GM06990 (cell line): Measurements from ENCODE around the gene CCR4.

Experiments used
- DNase-seq: peaks from one replicate; pipeline ENCODE4 v3.0.0-alpha.2; 2011; ENCODE audit not compliant: insufficient read length; ENCODE audit errors: extremely low read depth
- H3K27me3 ChIP-seq: replicated peaks from 2 replicates; pipeline ENCODE4 v1.6.0; 2011; ENCODE audit warnings: low read length; ENCODE audit not compliant: control insufficient read depth, insufficient read depth
- H3K36me3 ChIP-seq: 2 replicates; pipeline ENCODE4 v1.5.1; 2011; ENCODE audit warnings: low read length; ENCODE audit not compliant: control insufficient read depth, insufficient read depth
- H3K4me3 ChIP-seq: replicated peaks from 2 replicates; pipeline ENCODE4 v1.5.1; 2011; ENCODE audit warnings: low read depth, mild to moderate bottlenecking, control low read depth, low read length
- CTCF ChIP-seq: IDR thresholded peaks from 2 replicates; pipeline ENCODE4 v1.5.1; 2011; ENCODE audit warnings: low read length, control low read depth, mild to moderate bottlenecking, inconsistent platforms; ENCODE audit not compliant: insufficient read depth, poor library complexity, severe bottlenecking

CCR4 gene

DNA sequence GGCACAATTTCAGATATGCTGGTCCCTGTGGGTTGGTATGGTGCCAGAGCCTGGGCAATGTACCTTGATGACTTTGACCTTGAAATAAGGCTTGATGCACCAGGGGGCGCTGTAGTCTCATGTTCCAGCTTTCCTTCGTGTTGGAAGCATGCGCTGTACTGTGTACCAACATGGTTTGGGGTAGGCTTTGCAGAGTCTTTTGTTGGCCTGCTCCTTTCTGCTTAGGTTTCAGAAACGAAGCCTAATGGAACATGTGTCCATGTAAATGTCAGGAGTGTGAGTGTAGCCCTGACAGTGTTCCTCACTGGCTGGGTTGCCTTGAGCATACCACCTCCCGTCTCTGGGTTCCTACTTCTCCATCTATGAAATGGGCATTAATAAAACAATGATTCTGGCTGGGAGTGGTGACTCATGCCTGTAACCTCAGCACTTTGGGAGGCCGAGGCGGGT lies 3.6 kb upstream of the CCR4 start:
- Histone ChIP-seq H3K27me3 (no peaks in the 10 kb centered on the region), H3K36me3 (no peaks in the 10 kb centered on the region), H3K4me3 (no peak overlapping the region)
- peak; percentile 76 for TF ChIP-seq CTCF
- peak; percentile 38 for DNase-seq

DNA sequence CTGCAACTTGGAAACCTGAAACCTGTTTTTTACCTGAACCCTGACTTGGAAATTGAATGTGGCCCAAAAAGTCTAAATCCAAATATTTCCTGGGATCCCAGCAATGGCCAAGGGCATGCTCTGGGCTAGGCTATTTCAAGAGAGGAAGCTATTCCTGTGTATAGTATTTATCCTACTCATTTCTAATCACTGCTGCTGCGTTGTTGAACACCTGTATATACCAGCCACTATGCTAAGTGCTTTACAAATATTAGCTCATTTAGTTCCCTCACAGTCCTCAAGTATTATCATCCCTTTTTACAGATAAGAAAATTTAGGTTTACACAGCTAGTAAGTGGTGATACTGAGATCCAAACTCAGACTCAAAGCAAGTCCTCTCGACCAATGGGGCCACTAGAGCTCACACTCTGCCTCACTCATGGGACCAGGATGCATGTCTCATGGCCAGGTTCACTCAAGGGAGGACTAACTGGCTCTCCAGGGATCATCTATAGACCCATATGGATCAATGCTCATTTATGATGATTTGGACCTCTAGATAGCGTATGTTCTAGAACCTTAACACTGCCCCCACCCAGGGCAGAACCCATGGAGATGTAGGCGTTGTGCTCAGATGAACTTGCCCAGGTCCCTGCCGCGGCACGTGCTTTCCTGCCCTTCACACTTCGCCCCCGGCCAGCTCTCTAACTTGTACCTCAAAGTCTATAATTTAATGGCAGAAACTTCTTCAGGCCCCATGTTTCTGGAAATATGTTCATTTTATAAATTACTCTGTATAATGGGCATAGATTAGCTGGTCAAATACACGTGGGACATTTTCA lies 2.6 kb upstream of the CCR4 start:
- no peak overlapping the region for H3K4me3 ChIP-seq
- no peaks in the 10 kb centered on the region for H3K36me3 ChIP-seq
- no peak for TF ChIP-seq CTCF
- DNase-seq: no peak
- no peaks in the 10 kb centered on the region for H3K27me3 ChIP-seq

DNA sequence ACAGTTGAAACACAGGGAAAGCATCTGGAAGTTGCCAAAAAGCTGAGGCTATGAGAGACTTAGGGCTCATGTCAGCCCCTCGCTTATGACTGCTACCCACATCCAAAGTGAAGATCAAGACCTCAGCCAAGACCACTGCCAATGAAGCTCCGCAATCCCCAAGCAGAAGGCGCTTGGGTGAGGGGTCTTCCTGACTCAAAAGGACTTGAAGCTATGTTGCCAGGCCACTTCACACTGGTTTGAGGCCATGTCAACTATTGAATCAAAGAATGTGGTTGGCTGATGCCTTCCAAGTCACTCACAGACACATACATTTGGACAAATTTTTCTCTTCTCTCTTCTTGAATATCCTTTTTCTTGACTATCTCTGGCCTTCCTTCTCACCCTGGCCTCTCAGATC lies 928 bp upstream of the CCR4 start:
- H3K36me3 ChIP-seq: no peaks in the 10 kb centered on the region
- no peak for DNase-seq
- TF ChIP-seq CTCF: no peak
- no peaks in the 10 kb centered on the region for H3K27me3 ChIP-seq
- no peak overlapping the region for H3K4me3 ChIP-seq

GRCh38 chr3:32952369-32953077 lies 1.1 kb downstream of the CCR4 start:
- Histone ChIP-seq H3K36me3 (no peaks in the 10 kb centered on the region), H3K27me3 (no peaks in the 10 kb centered on the region), H3K4me3 (no peak overlapping the region)
- no peak for TF ChIP-seq CTCF
- DNase-seq: no peak

GRCh38 chr3:32954506-32954905 lies 3.1 kb downstream of the CCR4 start:
- DNase-seq: no peak
- TF ChIP-seq CTCF: no peak
- no peaks in the 10 kb centered on the region for H3K27me3 ChIP-seq
- no peak overlapping the region for H3K4me3 ChIP-seq
- no peaks in the 10 kb centered on the region for H3K36me3 ChIP-seq
